H1 (cell line): ENCODE data around the gene WNT3A. TPM values are rescaled to one million over a fixed set of nuclear protein-coding genes. Genes with fewer than 3 reads are reported as not detected.

ENCODE experiments used
- CTCF ChIA-PET: fragments of 300-600 bp; sonication (Branson Sonifier 250); formaldehyde crosslinking; loops from one replicate; lab custom pipeline; 2021; ENCODE audit not compliant: partially characterized antibody; lab: Charles Lee
- POLR2A ChIA-PET: fragments of 300-600 bp; sonication (Branson Sonifier 250); formaldehyde crosslinking; loops from one replicate; lab custom pipeline; 2021; ENCODE audit warnings: inconsistent platforms; ENCODE audit not compliant: partially characterized antibody; lab: Charles Lee
- DNase-seq, 2 experiments: peaks; one replicate each; pipeline versions ENCODE4 v3.0.0 to v3.0.0-alpha.2; 2010 to 2022; ENCODE audit warnings: low spot score in 2 of 2, low read depth in 1 of 2, mixed read lengths in 1 of 2
- FAIRE-seq: peaks from 2 replicates; lab custom pipeline; 2011; peaks lifted over from hg19 to GRCh38; lab: Jason Lieb, UNC
- H2AFZ ChIP-seq: 2 replicates; pipeline ENCODE4 v1.8.1; 2012; ENCODE audit warnings: low read length, inconsistent platforms
- H2AK5ac ChIP-seq: 2 replicates; pipeline ENCODE4 v1.6.1; 2013; ENCODE audit warnings: low read depth, low read length
- H2BK120ac ChIP-seq: replicated peaks from 2 replicates; pipeline ENCODE3; 2013; ENCODE audit warnings: low read depth, low read length, inconsistent platforms
- H2BK12ac ChIP-seq: 2 replicates; pipeline ENCODE4 v1.6.1; 2013; ENCODE audit warnings: low read depth, low read length
- H2BK15ac ChIP-seq: 2 replicates; pipeline ENCODE4 v1.6.1; 2013; ENCODE audit warnings: low read length
- H2BK20ac ChIP-seq: 2 replicates; pipeline ENCODE4 v1.6.1; 2013; ENCODE audit warnings: low read length
- H2BK5ac ChIP-seq: 2 replicates; pipeline ENCODE4 v1.6.1; 2013; ENCODE audit warnings: low read depth, low read length
- H3K14ac ChIP-seq: 2 replicates; pipeline ENCODE4 v1.6.1; 2013; ENCODE audit warnings: inconsistent platforms; ENCODE audit not compliant: insufficient read length
- H3K18ac ChIP-seq: 2 replicates; pipeline ENCODE4 v1.6.1; 2013; ENCODE audit warnings: low read length; ENCODE audit errors: extremely low read depth
- H3K23ac ChIP-seq: 2 replicates; pipeline ENCODE4 v1.6.1; 2013; ENCODE audit warnings: inconsistent platforms; ENCODE audit not compliant: insufficient read length
- H3K23me2 ChIP-seq: 2 replicates; pipeline ENCODE4 v1.6.1; 2013; ENCODE audit warnings: low read depth, low read length
- H3K27ac ChIP-seq: 2 replicates; pipeline ENCODE4 v1.6.1; 2011; ENCODE audit warnings: low read depth, low read length, inconsistent platforms
- H3K27me3 ChIP-seq, 4 experiments: replicated peaks in 1 of 4; 1 replicate in 1 of 4; 2 replicates in 3 of 4; pipeline versions ENCODE4 v1.6.1 to v1.8.1; 2011 to 2013; ENCODE audit warnings: low read length in 3 of 4, mild to moderate bottlenecking in 3 of 4, inconsistent platforms in 2 of 4, mixed read lengths in 2 of 4, moderate library complexity in 1 of 4; ENCODE audit not compliant: control insufficient read depth in 3 of 4, insufficient read depth in 3 of 4; ENCODE audit errors: extremely low read depth in 1 of 4
- H3K36me3 ChIP-seq, 4 experiments: 2 replicates each; pipeline versions ENCODE4 v1.6.1 to v1.8.1; 2011 to 2013; ENCODE audit warnings: mild to moderate bottlenecking in 4 of 4, low read length in 3 of 4, moderate library complexity in 2 of 4, control low read depth in 1 of 4, inconsistent platforms in 1 of 4; ENCODE audit not compliant: insufficient read depth in 4 of 4, control insufficient read depth in 2 of 4
- H3K4ac ChIP-seq: replicated peaks from 2 replicates; pipeline ENCODE3; 2013; ENCODE audit warnings: low read length, low read depth, mixed read lengths, inconsistent platforms; ENCODE audit not compliant: insufficient read length
- H3K4me1 ChIP-seq, 4 experiments: replicated peaks in 1 of 4; 1 replicate in 1 of 4; 2 replicates in 3 of 4; pipeline versions ENCODE4 v1.6.1 to v1.8.1; 2011 to 2013; ENCODE audit warnings: low read length in 3 of 4, inconsistent platforms in 2 of 4, mixed read lengths in 1 of 4; ENCODE audit not compliant: insufficient read depth in 4 of 4, control insufficient read depth in 3 of 4
- H3K4me2 ChIP-seq, 2 experiments: 2 replicates each; pipeline versions ENCODE4 v1.6.1 to v1.8.1; 2011 to 2013; ENCODE audit warnings: low read depth in 2 of 2, low read length in 2 of 2, control low read depth in 1 of 2, inconsistent platforms in 1 of 2, mild to moderate bottlenecking in 1 of 2; ENCODE audit not compliant: insufficient read depth in 1 of 2
- H3K4me3 ChIP-seq, 4 experiments: fragments of 200-600, 300-600 bp in 1 of 4; sonication (generic), shearing (Covaris generic), sonication (Bioruptor Twin) in 1 of 4; 2 replicates each; pipeline versions ENCODE4 v1.5.1 to v1.8.1; 2011 to 2016; ENCODE audit warnings: low read length in 4 of 4, low read depth in 3 of 4, control low read depth in 2 of 4, inconsistent platforms in 2 of 4, mild to moderate bottlenecking in 2 of 4, mixed read lengths in 1 of 4, moderate library complexity in 1 of 4; ENCODE audit not compliant: insufficient read depth in 2 of 4; ENCODE audit errors: extremely low read depth in 1 of 4
- H3K56ac ChIP-seq: replicated peaks from 2 replicates; pipeline ENCODE3; 2013; ENCODE audit warnings: low read depth, mild to moderate bottlenecking, mixed read lengths, low read length, inconsistent platforms; ENCODE audit not compliant: insufficient read length
- H3K79me1 ChIP-seq: 2 replicates; pipeline ENCODE4 v1.6.1; 2013; ENCODE audit warnings: low read depth, low read length, control low read depth
- H3K79me2 ChIP-seq, 2 experiments: 2 replicates each; pipeline versions ENCODE4 v1.6.1 to v1.8.1; 2012 to 2013; ENCODE audit warnings: low read length in 2 of 2, mild to moderate bottlenecking in 2 of 2, inconsistent platforms in 1 of 2; ENCODE audit not compliant: insufficient read depth in 2 of 2, control insufficient read depth in 1 of 2
- H3K9ac ChIP-seq, 4 experiments: replicated peaks in 1 of 4; 1 replicate in 1 of 4; 2 replicates in 3 of 4; pipeline versions ENCODE4 v1.6.1 to v1.8.1; 2011 to 2013; ENCODE audit warnings: low read depth in 3 of 4, low read length in 3 of 4, control low read depth in 2 of 4, mild to moderate bottlenecking in 2 of 4, moderate library complexity in 2 of 4, inconsistent platforms in 1 of 4; ENCODE audit errors: extremely low read depth in 1 of 4
- H3K9me3 ChIP-seq, 2 experiments: 2 replicates each; pipeline versions ENCODE4 v1.6.1 to v1.8.1; 2012 to 2013; ENCODE audit warnings: mild to moderate bottlenecking in 2 of 2, moderate library complexity in 2 of 2, control low read depth in 1 of 2, inconsistent platforms in 1 of 2, low read depth in 1 of 2, low read length in 1 of 2, mixed read lengths in 1 of 2; ENCODE audit not compliant: insufficient read depth in 2 of 2
- H4K20me1 ChIP-seq, 2 experiments: replicated peaks in 1 of 2; 2 replicates each; pipeline versions ENCODE3 to v1.8.1; 2011 to 2013; ENCODE audit warnings: inconsistent platforms in 2 of 2, low read length in 2 of 2, mild to moderate bottlenecking in 1 of 2; ENCODE audit not compliant: insufficient read depth in 2 of 2, control insufficient read depth in 1 of 2
- H4K5ac ChIP-seq: 2 replicates; pipeline ENCODE4 v1.6.1; 2013; ENCODE audit warnings: low read length, low read depth, mixed read lengths, inconsistent platforms; ENCODE audit not compliant: insufficient read length
- H4K8ac ChIP-seq: 2 replicates; pipeline ENCODE4 v1.8.0; 2013; ENCODE audit warnings: mild to moderate bottlenecking, moderate library complexity, low read length, inconsistent platforms; ENCODE audit not compliant: insufficient read depth; ENCODE audit errors: extremely low read depth
- H4K91ac ChIP-seq: replicated peaks from 2 replicates; pipeline ENCODE3; 2013; ENCODE audit warnings: low read length, mixed read lengths, inconsistent platforms; ENCODE audit not compliant: insufficient read length
- CBX5 ChIP-seq: fragments of 300-800, 300-1000 bp; sonication (generic); IDR thresholded peaks from 2 replicates; pipeline ENCODE4 v1.7.1; 2016; ENCODE audit warnings: antibody characterized with exemption, low read length, low read depth
- CEBPB ChIP-seq: IDR thresholded peaks from 2 replicates; pipeline ENCODE4 v1.6.1; 2012; ENCODE audit warnings: low read depth, low read length
- CREB1 ChIP-seq: IDR thresholded peaks from 2 replicates; pipeline ENCODE4 v1.6.1; 2012; ENCODE audit warnings: inconsistent platforms
- EP300 ChIP-seq, 2 experiments: IDR thresholded peaks; 1 replicate in 1 of 2; 2 replicates in 1 of 2; pipeline ENCODE4 v1.6.1; 2011 to 2012; ENCODE audit warnings: low read depth in 2 of 2, low read length in 2 of 2, mild to moderate bottlenecking in 2 of 2, borderline replicate concordance in 1 of 2, inconsistent platforms in 1 of 2, moderate library complexity in 1 of 2
- FOSL1 ChIP-seq: IDR thresholded peaks from 2 replicates; pipeline ENCODE4 v1.6.1; 2011; ENCODE audit warnings: mild to moderate bottlenecking, low read depth, low read length, moderate library complexity; ENCODE audit not compliant: insufficient read depth
- POLR2A ChIP-seq, 2 experiments: IDR thresholded peaks; 1 replicate in 1 of 2; 2 replicates in 1 of 2; pipeline ENCODE4 v1.6.1; 2011; ENCODE audit warnings: low read depth in 2 of 2, low read length in 2 of 2, mild to moderate bottlenecking in 2 of 2; ENCODE audit errors: control extremely low read depth in 1 of 2
- POLR2AphosphoS5 ChIP-seq: IDR thresholded peaks from 2 replicates; pipeline ENCODE4 v1.6.1; 2011; ENCODE audit warnings: low read depth, low read length
- SP4 ChIP-seq: IDR thresholded peaks from 2 replicates; pipeline ENCODE4 v1.6.1; 2012; ENCODE audit warnings: low read length, inconsistent platforms
- WGBS, 2 experiments: shearing (Covaris generic) in 1 of 2; methylation state at CpG; one replicate each; pipeline versions ENCODE4 v1.1.6 to v1.1.7; 2013 to 2015; ENCODE audit warnings: low lambda C conversion rate in 2 of 2, mixed read lengths in 2 of 2, inconsistent platforms in 1 of 2, low coverage in 1 of 2, missing lambda C conversion rate in 1 of 2; ENCODE audit not compliant: insufficient replicate concordance in 2 of 2, insufficient coverage in 1 of 2, insufficient read length in 1 of 2; ENCODE audit errors: extremely low coverage in 1 of 2, missing lambda C conversion rate in 1 of 2; 5-methylcytosine and 5-hydroxymethylcytosine counted together
- polyA plus RNA-seq, 7 experiments: library from polyadenylated mRNA; depleted of rRNA in 3 of 7; stranded (reverse) in 5 of 7; unstranded in 2 of 7; fragments of >200 nt in 5 of 7; fragments of 200-250 nt in 2 of 7; gene quantifications; 1 replicate in 5 of 7; 2 replicates in 1 of 7; 4 replicates in 1 of 7; pipeline versions ENCODE4 v1.2.1 to v1.2.3, GENCODE V29; 2011 to 2013; ENCODE audit warnings: missing spikeins in 2 of 7, mixed read lengths in 2 of 7
- total RNA-seq: library from RNA; stranded (reverse); fragmentation: NEBNext Ultra II Directional; extraction: Animal tissue kit (Norgen Biotek cat#: 25700); gene quantifications from 2 replicates; pipeline ENCODE4 v1.2.1, GENCODE V29; 2021
- TF ChIP-seq, protein P1 (sequence below): IDR thresholded peaks from 2 replicates; pipeline ENCODE4 v1.6.1; 2011; ENCODE audit warnings: low read depth, mild to moderate bottlenecking, low read length; ENCODE audit not compliant: insufficient read depth
- TF ChIP-seq, protein P2 (sequence below): IDR thresholded peaks from 2 replicates; pipeline ENCODE4 v1.6.1; 2012; ENCODE audit warnings: inconsistent platforms
- TF ChIP-seq, protein P3 (sequence below): IDR thresholded peaks from 2 replicates; pipeline ENCODE4 v1.6.1; 2012; ENCODE audit warnings: inconsistent platforms

The WNT3A gene
- total and polyA plus RNA-seq, 2 of the 8 experiments (the other 6 are each of a cell fraction or from before 2014, with no cell fraction given) = 0.08 to 0.19 TPM

DNA sequence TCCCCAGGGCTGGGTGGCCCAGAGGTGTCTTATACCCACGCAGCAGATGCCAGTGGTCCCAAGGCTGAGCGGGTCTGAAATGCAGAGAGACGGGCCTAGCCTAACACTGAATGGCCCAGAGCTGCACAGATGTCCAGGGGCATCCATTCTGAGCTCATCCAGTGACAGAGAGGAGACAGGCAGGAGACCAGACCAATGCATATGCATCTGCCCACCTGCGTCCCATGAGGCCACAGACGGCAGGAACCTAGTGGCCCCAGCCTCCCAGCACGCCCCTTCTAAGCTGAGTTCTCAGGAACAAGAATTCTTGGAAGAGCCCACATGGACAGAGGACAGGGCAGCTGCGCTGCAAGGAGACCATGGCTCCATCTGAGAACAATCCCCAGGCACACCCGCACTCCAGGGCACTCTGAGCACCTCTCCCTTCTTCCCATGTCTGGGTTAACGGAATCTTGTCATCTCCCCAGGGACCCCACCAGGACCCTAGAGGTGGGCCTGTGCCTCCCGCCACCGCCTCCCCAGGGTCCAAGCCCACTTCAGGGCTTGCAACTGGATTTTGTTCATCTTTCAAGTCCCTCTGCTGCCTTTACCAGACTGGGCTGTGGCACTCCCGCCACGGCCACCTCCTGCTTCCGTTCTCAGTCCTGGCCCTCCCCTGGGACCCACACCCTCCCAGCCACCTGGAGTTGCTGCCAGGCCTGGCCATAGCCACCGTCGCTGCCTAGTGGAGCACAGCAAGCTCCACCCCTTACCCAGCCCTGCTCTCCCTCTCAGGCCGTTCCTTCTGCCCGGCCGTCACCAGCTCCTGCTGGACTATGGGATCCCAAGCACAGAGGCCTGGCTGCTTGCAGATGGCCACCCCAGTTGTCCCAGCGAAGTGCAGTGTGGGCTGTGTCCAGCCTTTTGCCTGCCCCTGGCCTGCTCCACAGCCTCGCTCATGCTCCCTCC lies 3.3 kb downstream of the WNT3A start:
- CTCF ChIA-PET = interaction anchor here (0.7 to 2.2 kb wide), 7 partner anchors 9 to 63 kb away, joined by 3 to 13 read pairs (median 5); no protein-coding TSS in a partner anchor
- TF ChIP-seq CREB1 (no peak), FOSL1 (no peak), SP4 (no peak), POLR2A (IDR thresholded peaks at IDR 0.05; ENCODE audit: control extremely low read depth in 1 of 2, low read depth in 2 of 2, low read length in 2 of 2) (no peak), POLR2AphosphoS5 (no peak), EP300 (IDR thresholded peaks at IDR 0.05; ENCODE audit: borderline replicate concordance in 1 of 2, low read depth in 2 of 2, low read length in 2 of 2) (no peak), CBX5 (no peak), CEBPB (no peak)
- TF ChIP-seq, protein P1, sequence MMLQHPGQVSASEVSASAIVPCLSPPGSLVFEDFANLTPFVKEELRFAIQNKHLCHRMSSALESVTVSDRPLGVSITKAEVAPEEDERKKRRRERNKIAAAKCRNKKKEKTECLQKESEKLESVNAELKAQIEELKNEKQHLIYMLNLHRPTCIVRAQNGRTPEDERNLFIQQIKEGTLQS = no peak
- TF ChIP-seq, protein P2, sequence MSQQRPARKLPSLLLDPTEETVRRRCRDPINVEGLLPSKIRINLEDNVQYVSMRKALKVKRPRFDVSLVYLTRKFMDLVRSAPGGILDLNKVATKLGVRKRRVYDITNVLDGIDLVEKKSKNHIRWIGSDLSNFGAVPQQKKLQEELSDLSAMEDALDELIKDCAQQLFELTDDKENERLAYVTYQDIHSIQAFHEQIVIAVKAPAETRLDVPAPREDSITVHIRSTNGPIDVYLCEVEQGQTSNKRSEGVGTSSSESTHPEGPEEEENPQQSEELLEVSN = no peak
- TF ChIP-seq, protein P3, sequence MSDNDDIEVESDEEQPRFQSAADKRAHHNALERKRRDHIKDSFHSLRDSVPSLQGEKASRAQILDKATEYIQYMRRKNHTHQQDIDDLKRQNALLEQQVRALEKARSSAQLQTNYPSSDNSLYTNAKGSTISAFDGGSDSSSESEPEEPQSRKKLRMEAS = no peak

More for the DNA sequence above, 3.3 kb downstream of the WNT3A start:
- Histone ChIP-seq H3K56ac (no peak overlapping the region), H2BK20ac (no peak overlapping the region), H3K18ac (no peak overlapping the region), H3K23ac (no peak overlapping the region), H4K91ac (no peak overlapping the region), H3K79me2 (no peaks in the 10 kb centered on the region), H3K4me2 (no peak overlapping the region; a peak in 1 of 4 replicates), H3K36me3 (peaks cover 0 to 6% (median 0%) of the 10 kb centered on the region in 4 experiments; a peak in 1 of 8 replicates), H3K23me2 (peaks cover 10% of the 10 kb centered on the region; the same call in 1 of the 2 replicates), H2AK5ac (no peak overlapping the region), H2AFZ (no peak overlapping the region), H3K4me3 (no peak overlapping the region), H2BK15ac (no peak overlapping the region), H2BK12ac (no peak overlapping the region), H3K14ac (no peak overlapping the region), H3K4me1 (peaks cover 0 to 30% (median 18%) of the 10 kb centered on the region in 4 experiments; a peak in 6 of 7 replicates), H3K9ac (no peak overlapping the region), H4K20me1 (peaks cover 13 to 17% of the 10 kb centered on the region in 2 experiments), H2BK120ac (no peak overlapping the region), H3K27me3 (peaks cover 58 to 91% (median 83%) of the 10 kb centered on the region in 4 experiments), H3K9me3 (no peaks in the 10 kb centered on the region), H3K79me1 (no peaks in the 10 kb centered on the region), H2BK5ac (no peak overlapping the region), H4K5ac (no peak overlapping the region), H4K8ac (no peak overlapping the region), H3K27ac (no peak overlapping the region), H3K4ac (no peak overlapping the region)
- DNase-seq (no peak), FAIRE-seq (no peak)
- POLR2A ChIA-PET = no interaction called here
- WGBS, 2 experiments = 79% methylated on average over 21 of the region's 21 CpGs; no CpG with 5 or more reads in 1 of the 2 experiments
